ENCODE data around the gene SCRN1.

- TF ChIP-seq CTCF (IDR thresholded peaks at IDR 0.05) (peak in 1 of 4 experiments; percentile 5), POLR2A (IDR thresholded peaks at IDR 0.05) (no peak), POLR2AphosphoS5 (IDR thresholded peaks at IDR 0.05) (peak; percentile 91)
These were observed 36.8 kb upstream of the SCRN1 start, which contains the start of gene FKBP14 for GRCh38 chr7:30026229-30027064.

Measured in prostate gland (tissue), 2 donors.